Esophagus muscularis mucosa (tissue), 4 donors: Measurements from ENCODE around the gene RPL27A. TPM values are rescaled to one million over a fixed set of nuclear protein-coding genes. Genes with fewer than 3 reads are reported as not detected.

Source experiments
- DNase-seq: peaks from one replicate; pipeline ENCODE4 v3.0.0-alpha.2; 2017; ENCODE audit errors: extremely low spot score
- H3K27ac ChIP-seq, 4 donors: fragments of 200-600 bp; sonication (generic); replicated peaks in 1 of 4; 1 replicate in 3 of 4; 2 replicates in 1 of 4; pipeline ENCODE4 v1.5.1; 2016 to 2019; ENCODE audit warnings: mild to moderate bottlenecking in 1 of 4
- H3K27me3 ChIP-seq, 4 donors: fragments of 200-600 bp; sonication (generic); one replicate each; pipeline versions ENCODE4 v1.5.1 to v1.6.0; 2016 to 2019
- H3K36me3 ChIP-seq, 4 donors: fragments of 200-600 bp; sonication (generic); one replicate each; pipeline ENCODE4 v1.5.1; 2016 to 2019
- H3K4me1 ChIP-seq, 4 donors: fragments of 200-600 bp; sonication (generic); one replicate each; pipeline ENCODE4 v1.5.1; 2016 to 2019
- H3K4me3 ChIP-seq, 4 donors: fragments of 200-600 bp; sonication (generic); 1 replicate in 2 of 4; 2 replicates in 2 of 4; pipeline ENCODE4 v1.5.1; 2016 to 2019; ENCODE audit warnings: mild to moderate bottlenecking in 4 of 4, moderate library complexity in 1 of 4
- H3K9me3 ChIP-seq, 4 donors: fragments of 200-600 bp; sonication (generic); 1 replicate in 3 of 4; 2 replicates in 1 of 4; pipeline ENCODE4 v1.5.1; 2016 to 2019
- EP300 ChIP-seq: sonication (generic); formaldehyde crosslinking; IDR thresholded peaks from one replicate; pipeline ENCODE4 v1.6.1; 2017; ENCODE audit warnings: antibody characterized with exemption
- POLR2A ChIP-seq: fragments of 450-650 bp; IDR thresholded peaks from one replicate; pipeline ENCODE4 v1.6.1; 2017; ENCODE audit warnings: antibody characterized with exemption, moderate library complexity, mild to moderate bottlenecking, low read depth
- POLR2AphosphoS5 ChIP-seq, 2 donors: sonication (generic); formaldehyde crosslinking; IDR thresholded peaks; one replicate each; pipeline ENCODE4 v1.6.1; 2017; ENCODE audit warnings: antibody characterized with exemption in 2 of 2
- WGBS: methylation state at CpG from one replicate; pipeline ENCODE4 v1.1.5; 2018; 5-methylcytosine and 5-hydroxymethylcytosine counted together
- intact Hi-C: fragments of 100-400 bp; cut with DNase I; formaldehyde crosslinking; loops from one replicate; pipeline ENCODE4 v1.15.1; 2023
- total RNA-seq, 4 donors: library from RNA; depleted of rRNA; stranded (reverse); fragments of >200 nt; gene quantifications; one replicate each; pipeline versions ENCODE4 v1.1.0 to v1.2.1, GENCODE V29; 2016
- TF ChIP-seq, protein P1 (sequence below), 3 experiments: fragments of 200-600 bp in 2 of 3; fragments of 450-650 bp in 1 of 3; sonication (generic) in 2 of 3; IDR thresholded peaks; one replicate each; pipeline ENCODE4 v1.5.1; 2017 to 2019; ENCODE audit warnings: antibody characterized with exemption in 3 of 3, mild to moderate bottlenecking in 2 of 3, moderate library complexity in 1 of 3

Gene RPL27A
- total RNA-seq, 4 donors from 2014 or later, result 665 to 1,629 (median 791) TPM

DNA sequence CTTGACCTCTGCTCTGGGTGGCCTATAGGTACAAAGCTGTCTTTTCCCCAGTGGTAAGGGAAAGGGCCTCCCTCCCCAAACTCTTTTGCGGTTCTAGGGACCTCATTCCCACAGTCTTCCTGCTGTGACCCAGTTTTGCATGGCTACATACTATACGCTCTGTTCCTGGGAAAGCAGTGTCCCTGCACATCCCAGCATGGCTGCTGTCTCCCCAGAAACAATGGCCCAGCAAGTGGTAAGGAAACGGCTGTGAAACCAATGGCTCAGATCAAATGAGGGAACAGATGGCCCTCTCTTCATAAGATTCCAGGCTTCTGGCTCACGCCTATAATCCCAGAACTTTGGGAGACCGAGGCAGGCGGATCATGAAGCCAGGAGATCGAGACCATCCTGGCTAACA is 41.1 kb downstream of the RPL27A start:
- TF ChIP-seq, protein P1, sequence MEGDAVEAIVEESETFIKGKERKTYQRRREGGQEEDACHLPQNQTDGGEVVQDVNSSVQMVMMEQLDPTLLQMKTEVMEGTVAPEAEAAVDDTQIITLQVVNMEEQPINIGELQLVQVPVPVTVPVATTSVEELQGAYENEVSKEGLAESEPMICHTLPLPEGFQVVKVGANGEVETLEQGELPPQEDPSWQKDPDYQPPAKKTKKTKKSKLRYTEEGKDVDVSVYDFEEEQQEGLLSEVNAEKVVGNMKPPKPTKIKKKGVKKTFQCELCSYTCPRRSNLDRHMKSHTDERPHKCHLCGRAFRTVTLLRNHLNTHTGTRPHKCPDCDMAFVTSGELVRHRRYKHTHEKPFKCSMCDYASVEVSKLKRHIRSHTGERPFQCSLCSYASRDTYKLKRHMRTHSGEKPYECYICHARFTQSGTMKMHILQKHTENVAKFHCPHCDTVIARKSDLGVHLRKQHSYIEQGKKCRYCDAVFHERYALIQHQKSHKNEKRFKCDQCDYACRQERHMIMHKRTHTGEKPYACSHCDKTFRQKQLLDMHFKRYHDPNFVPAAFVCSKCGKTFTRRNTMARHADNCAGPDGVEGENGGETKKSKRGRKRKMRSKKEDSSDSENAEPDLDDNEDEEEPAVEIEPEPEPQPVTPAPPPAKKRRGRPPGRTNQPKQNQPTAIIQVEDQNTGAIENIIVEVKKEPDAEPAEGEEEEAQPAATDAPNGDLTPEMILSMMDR (IDR thresholded peaks at IDR 0.05), result no peak
- no peak for TF ChIP-seq POLR2A
- no peak for TF ChIP-seq POLR2AphosphoS5 (IDR thresholded peaks at IDR 0.05)
- TF ChIP-seq EP300, result no peak
- WGBS, result 93% methylated on average over 7 of the region's 7 CpGs
- intact Hi-C loops, result no loop called here
- Histone ChIP-seq H3K27ac (peak overlapping the region; percentile 90 to 97 (median 93)), H3K27me3 (no peaks in the 10 kb centered on the region), H3K9me3 (no peaks in the 10 kb centered on the region), H3K4me1 (peaks cover 65 to 90% (median 89%) of the 10 kb centered on the region in 4 donors), H3K36me3 (peaks cover 4 to 21% (median 19%) of the 10 kb centered on the region in 4 donors), H3K4me3 (no peak overlapping the region)
- DNase-seq, result no peak

DNA sequence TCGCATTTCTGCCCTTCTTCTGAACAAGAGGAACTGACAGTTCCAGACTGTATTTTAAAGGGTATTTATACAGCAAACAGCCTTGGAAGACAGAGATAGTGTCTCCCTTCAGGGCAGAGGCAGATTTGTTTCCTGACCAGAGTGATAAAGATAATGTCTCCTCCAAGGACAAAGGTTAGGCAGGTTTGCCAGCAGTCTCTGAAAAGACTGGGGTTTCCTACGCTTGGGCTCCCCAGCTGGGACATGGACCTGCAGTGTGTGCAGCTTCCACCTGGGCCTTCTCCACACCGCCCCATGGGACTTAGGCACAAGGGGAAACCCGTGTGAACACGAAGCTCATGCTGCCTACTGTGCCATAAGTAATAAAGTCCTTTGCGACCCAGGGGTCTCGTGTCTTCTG is 42.1 kb downstream of the RPL27A start:
- H3K4me1 ChIP-seq, result peaks cover 64 to 90% (median 89%) of the 10 kb centered on the region in 4 donors

DNA sequence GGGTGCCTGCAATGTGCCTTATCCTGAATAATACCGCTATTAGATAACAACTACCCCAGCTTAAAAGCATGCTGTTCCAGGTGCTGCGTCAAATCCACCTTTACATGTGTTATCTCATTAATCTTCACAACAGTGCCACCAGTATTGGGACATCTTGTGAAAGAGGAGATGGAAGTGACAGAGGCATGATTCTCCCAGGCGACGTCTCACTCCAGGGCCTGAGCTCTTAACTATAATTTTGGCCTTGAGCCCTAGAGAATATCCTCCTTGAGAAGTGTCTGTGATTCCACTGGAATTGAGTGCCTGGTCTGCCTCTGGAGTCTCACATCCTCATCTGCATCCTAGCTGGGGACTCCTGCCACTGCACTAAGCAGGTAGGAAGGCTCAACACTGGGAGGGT is 43.8 kb downstream of the RPL27A start:
- intact Hi-C loops, result loop anchor here (5.0 kb wide), 1 partner anchor 36 kb away; no protein-coding TSS in a partner anchor
- WGBS, result 59% methylated on average over 4 of the region's 4 CpGs

More for the DNA sequence above, 42.1 kb downstream of the RPL27A start:
- Histone ChIP-seq H3K4me3 (no peak overlapping the region), H3K36me3 (peaks cover 4 to 25% (median 20%) of the 10 kb centered on the region in 4 donors), H3K27ac (peak overlapping the region; percentile 90 to 97 (median 93)), H3K27me3 (no peaks in the 10 kb centered on the region), H3K9me3 (no peaks in the 10 kb centered on the region)
- TF ChIP-seq, protein P1 (IDR thresholded peaks at IDR 0.05), result no peak
- TF ChIP-seq EP300 (no peak), POLR2AphosphoS5 (IDR thresholded peaks at IDR 0.05) (no peak), POLR2A (no peak)
- intact Hi-C loops, result loop anchor here (5.0 kb wide), 1 partner anchor 38 kb away; no protein-coding TSS in a partner anchor
- WGBS, result 100% methylated on average over 3 of the region's 7 CpGs
- DNase-seq, result no peak

DNA sequence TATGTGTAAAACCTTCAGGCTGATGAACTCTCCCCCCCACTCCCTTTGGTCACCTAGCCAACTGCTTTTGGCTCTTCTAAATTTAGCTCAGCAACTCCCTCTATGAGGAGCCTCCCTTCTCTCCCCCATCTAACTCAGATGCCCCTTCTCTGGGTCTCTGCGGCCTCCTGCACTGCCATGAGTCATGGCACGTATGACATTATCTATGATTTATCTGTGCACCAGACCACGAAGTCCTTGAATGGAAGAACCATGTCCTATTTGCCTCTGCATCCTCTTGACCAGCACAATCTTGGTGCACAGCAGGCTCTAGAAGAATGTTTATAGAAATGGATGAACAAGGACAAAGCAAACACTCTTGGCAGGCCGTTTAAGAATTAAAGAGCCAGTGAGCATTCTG is 46.0 kb downstream of the RPL27A start:
- TF ChIP-seq POLR2A (no peak), POLR2AphosphoS5 (IDR thresholded peaks at IDR 0.05) (no peak), EP300 (no peak)
- TF ChIP-seq, protein P1 (IDR thresholded peaks at IDR 0.05), result no peak
- Histone ChIP-seq H3K4me1 (peaks cover 67 to 90% (median 89%) of the 10 kb centered on the region in 4 donors), H3K9me3 (no peaks in the 10 kb centered on the region), H3K27ac (peak overlapping the region; percentile 90 to 97 (median 93)), H3K4me3 (no peak overlapping the region), H3K36me3 (peaks cover 4 to 38% (median 33%) of the 10 kb centered on the region in 4 donors), H3K27me3 (no peaks in the 10 kb centered on the region)
- WGBS, result 42% methylated on average over 3 of the region's 4 CpGs
- no peak for DNase-seq
- intact Hi-C loops, result loop anchor here (5.0 kb wide), 1 partner anchor 34 kb away; no protein-coding TSS in a partner anchor

More for the DNA sequence above, 43.8 kb downstream of the RPL27A start:
- H3K4me1 ChIP-seq, result peaks cover 63 to 90% (median 89%) of the 10 kb centered on the region in 4 donors
- H3K9me3 ChIP-seq, result no peaks in the 10 kb centered on the region
- H3K27ac ChIP-seq, result peak overlapping the region; percentile 90 to 97 (median 93)
- no peak for DNase-seq
- H3K27me3 ChIP-seq, result no peaks in the 10 kb centered on the region
- H3K36me3 ChIP-seq, result peaks cover 4 to 38% (median 33%) of the 10 kb centered on the region in 4 donors
- no peak overlapping the region for H3K4me3 ChIP-seq
- TF ChIP-seq, protein P1 (IDR thresholded peaks at IDR 0.05), result no peak
- TF ChIP-seq POLR2A, result no peak
- TF ChIP-seq EP300, result no peak
- TF ChIP-seq POLR2AphosphoS5 (IDR thresholded peaks at IDR 0.05), result no peak
